Kidney (tissue), 14 donors: ENCODE results near the gene ROR2. TPM values are rescaled to one million over a fixed set of nuclear protein-coding genes. Genes with fewer than 3 reads are reported as not detected.

Experiments used
- DNase-seq, 5 donors: peaks; one replicate each; pipeline ENCODE4 v3.0.0-alpha.2; 2013 to 2020
- FAIRE-seq: peaks from 2 replicates; lab custom pipeline; 2012; peaks lifted over from hg19 to GRCh38; lab: Jason Lieb, UNC
- H3K27ac ChIP-seq, 2 donors: one replicate each; pipeline ENCODE4 v1.7.0; 2013; ENCODE audit warnings: low read depth in 2 of 2, low read length in 2 of 2, inconsistent platforms in 1 of 2
- H3K27me3 ChIP-seq: one replicate; pipeline ENCODE4 v1.7.1; 2013; ENCODE audit warnings: low read length, inconsistent platforms; ENCODE audit not compliant: control insufficient read depth, insufficient read depth
- H3K36me3 ChIP-seq, 3 donors: one replicate each; pipeline versions ENCODE4 v1.7.0 to v1.7.1; 2013; ENCODE audit warnings: low read length in 3 of 3, control low read depth in 1 of 3, inconsistent platforms in 1 of 3; ENCODE audit not compliant: insufficient read depth in 3 of 3, control insufficient read depth in 2 of 3
- H3K4me1 ChIP-seq, 3 donors: one replicate each; pipeline versions ENCODE4 v1.7.0 to v1.7.1; 2013; ENCODE audit warnings: low read length in 3 of 3, inconsistent platforms in 1 of 3, low read depth in 1 of 3; ENCODE audit not compliant: control insufficient read depth in 2 of 3, insufficient read depth in 2 of 3
- H3K4me3 ChIP-seq, 3 donors: one replicate each; pipeline versions ENCODE4 v1.7.0 to v1.8.1; 2013; ENCODE audit warnings: low read length in 3 of 3, control low read depth in 1 of 3, inconsistent platforms in 1 of 3
- H3K9ac ChIP-seq, 3 donors: one replicate each; pipeline versions ENCODE4 v1.7.0 to v1.7.1; 2013; ENCODE audit warnings: low read length in 3 of 3, control low read depth in 1 of 3, inconsistent platforms in 1 of 3
- H3K9me3 ChIP-seq, 3 donors: one replicate each; pipeline versions ENCODE4 v1.7.0 to v1.7.1; 2013; ENCODE audit warnings: low read length in 3 of 3, control low read depth in 1 of 3, inconsistent platforms in 1 of 3; ENCODE audit not compliant: control insufficient read depth in 2 of 3, insufficient read depth in 1 of 3
- intact Hi-C: fragments of 100-400 bp; cut with DNase I; formaldehyde crosslinking; loops from one replicate; pipeline ENCODE4 v1.11.1; 2022
- polyA plus RNA-seq: library from polyadenylated mRNA; stranded (reverse); fragments of 350-450 nt; fragmentation: Illumina TruSeq; extraction: RNeasy Lipid Tissue Mini Kit (QIAGEN cat#74804); gene quantifications from one replicate; pipeline ENCODE4 v1.2.3, GENCODE V29; 2014; ENCODE audit warnings: low read depth, low replicate concordance; ENCODE audit not compliant: insufficient read depth
- total RNA-seq: library from RNA; stranded (reverse); fragmentation: NEBNext Ultra II Directional; extraction: Animal tissue kit (Norgen Biotek cat#: 25700); gene quantifications from one replicate; pipeline ENCODE4 v1.2.1, GENCODE V29; 2021
- TF ChIP-seq, protein P1 (sequence below): IDR thresholded peaks from 3 replicates; pipeline ENCODE4 v1.5.1; 2012; ENCODE audit warnings: mild to moderate bottlenecking, moderate library complexity, borderline replicate concordance; ENCODE audit not compliant: insufficient read depth; ENCODE audit errors: extremely low read depth
- donor health status: control.
- donor health status: control.
- donor health status: control.
- donor health status: control.
- donor health status: control.
- donor health status: DM: yes; HTN: yes; CAD: no.
- donor health status: Normal renal cell carcinoma (clear cell type).

The ROR2 gene
- total and polyA plus RNA-seq, 2 donors from 2014 or later = 1.5 to 5.7 TPM

DNA sequence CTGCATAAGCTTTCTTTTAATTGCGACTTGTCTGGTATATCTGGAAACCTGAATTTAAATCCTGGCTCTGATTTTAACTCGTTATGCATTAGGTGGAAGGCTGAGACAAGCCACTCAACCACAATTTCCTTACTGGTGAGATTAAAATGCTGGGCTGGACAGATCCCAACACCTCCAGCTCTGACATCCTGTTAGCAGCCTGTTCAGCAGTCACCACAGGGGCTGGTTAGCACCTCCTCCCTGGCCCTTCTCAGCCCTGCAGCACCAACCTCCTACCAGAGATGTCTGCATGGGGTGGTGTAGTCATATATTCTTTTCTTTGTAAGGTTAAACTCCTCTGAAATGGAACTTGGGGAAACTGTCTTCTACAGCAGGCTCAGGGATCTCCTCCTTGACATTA lies 369.9 kb downstream of the ROR2 start:
- TF ChIP-seq, protein P1, sequence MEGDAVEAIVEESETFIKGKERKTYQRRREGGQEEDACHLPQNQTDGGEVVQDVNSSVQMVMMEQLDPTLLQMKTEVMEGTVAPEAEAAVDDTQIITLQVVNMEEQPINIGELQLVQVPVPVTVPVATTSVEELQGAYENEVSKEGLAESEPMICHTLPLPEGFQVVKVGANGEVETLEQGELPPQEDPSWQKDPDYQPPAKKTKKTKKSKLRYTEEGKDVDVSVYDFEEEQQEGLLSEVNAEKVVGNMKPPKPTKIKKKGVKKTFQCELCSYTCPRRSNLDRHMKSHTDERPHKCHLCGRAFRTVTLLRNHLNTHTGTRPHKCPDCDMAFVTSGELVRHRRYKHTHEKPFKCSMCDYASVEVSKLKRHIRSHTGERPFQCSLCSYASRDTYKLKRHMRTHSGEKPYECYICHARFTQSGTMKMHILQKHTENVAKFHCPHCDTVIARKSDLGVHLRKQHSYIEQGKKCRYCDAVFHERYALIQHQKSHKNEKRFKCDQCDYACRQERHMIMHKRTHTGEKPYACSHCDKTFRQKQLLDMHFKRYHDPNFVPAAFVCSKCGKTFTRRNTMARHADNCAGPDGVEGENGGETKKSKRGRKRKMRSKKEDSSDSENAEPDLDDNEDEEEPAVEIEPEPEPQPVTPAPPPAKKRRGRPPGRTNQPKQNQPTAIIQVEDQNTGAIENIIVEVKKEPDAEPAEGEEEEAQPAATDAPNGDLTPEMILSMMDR = no peak

GRCh38 chr9:91578911-91579310 lies 371.1 kb downstream of the ROR2 start:
- FAIRE-seq (no peak), DNase-seq (no peak)
- Histone ChIP-seq H3K9me3 (no peaks in the 10 kb centered on the region), H3K4me3 (no peak overlapping the region), H3K36me3 (no peaks in the 10 kb centered on the region), H3K4me1 (no peaks in the 10 kb centered on the region), H3K9ac (no peak overlapping the region), H3K27ac (no peak overlapping the region), H3K27me3 (no peaks in the 10 kb centered on the region)
- intact Hi-C loops = no loop called here
- TF ChIP-seq, protein P1 = no peak

More for the DNA sequence above, 369.9 kb downstream of the ROR2 start:
- DNase-seq = no peak
- H3K27me3 ChIP-seq = no peaks in the 10 kb centered on the region
- intact Hi-C loops = no loop called here
- no peak for FAIRE-seq
- H3K36me3 ChIP-seq = no peaks in the 10 kb centered on the region
- H3K9ac ChIP-seq = no peak overlapping the region
- no peaks in the 10 kb centered on the region for H3K4me1 ChIP-seq
- H3K4me3 ChIP-seq = no peak overlapping the region
- H3K9me3 ChIP-seq = no peaks in the 10 kb centered on the region
- no peak overlapping the region for H3K27ac ChIP-seq

DNA sequence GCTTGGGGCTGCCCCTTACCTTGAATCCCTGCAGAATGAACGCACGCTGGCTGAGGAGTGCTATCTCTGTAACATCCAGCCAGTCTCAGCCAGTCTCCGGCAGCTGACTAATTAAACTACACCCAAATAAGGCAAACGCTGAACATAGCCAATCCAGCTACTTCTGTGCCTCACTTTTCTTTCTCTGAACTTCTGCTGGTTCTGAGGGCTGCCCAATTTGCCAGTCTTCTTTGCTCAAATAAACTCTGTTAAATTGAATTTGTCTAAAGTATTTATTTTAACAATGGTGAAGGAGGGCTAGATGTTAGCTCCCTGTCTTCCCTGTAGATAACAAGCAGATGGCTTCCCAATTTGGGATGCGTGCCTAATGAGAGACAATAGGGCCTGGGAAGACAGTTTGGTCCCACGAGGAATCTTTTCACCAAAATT lies 372.4 kb downstream of the ROR2 start:
- intact Hi-C loops = no loop called here
- no peak overlapping the region for H3K27ac ChIP-seq
- FAIRE-seq (no peak), DNase-seq (peak in 1 of 5 donors; percentile 19)
- H3K27me3 ChIP-seq = no peaks in the 10 kb centered on the region
- no peaks in the 10 kb centered on the region for H3K9me3 ChIP-seq
- no peaks in the 10 kb centered on the region for H3K4me1 ChIP-seq
- H3K36me3 ChIP-seq = no peaks in the 10 kb centered on the region
- TF ChIP-seq, protein P1 = no peak
- H3K9ac ChIP-seq = no peak overlapping the region
- H3K4me3 ChIP-seq = no peak overlapping the region

DNA sequence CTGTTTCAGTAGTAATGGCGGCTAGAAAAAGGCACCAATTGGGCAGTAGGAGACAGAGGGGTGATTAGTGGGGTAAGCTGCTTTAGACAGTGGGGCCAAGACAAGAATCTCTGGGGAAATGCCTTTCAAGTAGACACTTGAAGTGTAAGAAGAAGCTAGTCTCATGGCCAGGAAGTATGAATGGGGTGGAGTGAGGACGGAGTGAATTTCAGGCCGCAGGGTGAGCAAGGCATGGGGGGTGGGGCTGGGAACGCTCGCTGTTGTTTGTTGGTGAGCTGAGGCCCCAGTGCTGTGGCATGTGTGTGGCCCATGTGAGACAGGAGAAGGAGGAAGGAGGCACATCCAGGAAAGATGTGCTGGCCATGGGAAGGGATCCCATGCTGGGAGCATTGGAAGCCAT lies 377.2 kb downstream of the ROR2 start:
- H3K9me3 ChIP-seq = peaks cover 0 to 16% (median 0%) of the 10 kb centered on the region in 3 donors
- no peak overlapping the region for H3K4me3 ChIP-seq
- no peaks in the 10 kb centered on the region for H3K4me1 ChIP-seq
- no peaks in the 10 kb centered on the region for H3K36me3 ChIP-seq
- H3K27me3 ChIP-seq = no peaks in the 10 kb centered on the region
- TF ChIP-seq, protein P1 = no peak
- no peak for FAIRE-seq
- no peak overlapping the region for H3K27ac ChIP-seq
- intact Hi-C loops = no loop called here
- DNase-seq = no peak
- H3K9ac ChIP-seq = no peak overlapping the region
